Measurements from ENCODE around the gene HDLBP. TPM values are rescaled to one million over a fixed set of nuclear protein-coding genes. Genes with fewer than 3 reads are reported as not detected.

Gene HDLBP, protein sequence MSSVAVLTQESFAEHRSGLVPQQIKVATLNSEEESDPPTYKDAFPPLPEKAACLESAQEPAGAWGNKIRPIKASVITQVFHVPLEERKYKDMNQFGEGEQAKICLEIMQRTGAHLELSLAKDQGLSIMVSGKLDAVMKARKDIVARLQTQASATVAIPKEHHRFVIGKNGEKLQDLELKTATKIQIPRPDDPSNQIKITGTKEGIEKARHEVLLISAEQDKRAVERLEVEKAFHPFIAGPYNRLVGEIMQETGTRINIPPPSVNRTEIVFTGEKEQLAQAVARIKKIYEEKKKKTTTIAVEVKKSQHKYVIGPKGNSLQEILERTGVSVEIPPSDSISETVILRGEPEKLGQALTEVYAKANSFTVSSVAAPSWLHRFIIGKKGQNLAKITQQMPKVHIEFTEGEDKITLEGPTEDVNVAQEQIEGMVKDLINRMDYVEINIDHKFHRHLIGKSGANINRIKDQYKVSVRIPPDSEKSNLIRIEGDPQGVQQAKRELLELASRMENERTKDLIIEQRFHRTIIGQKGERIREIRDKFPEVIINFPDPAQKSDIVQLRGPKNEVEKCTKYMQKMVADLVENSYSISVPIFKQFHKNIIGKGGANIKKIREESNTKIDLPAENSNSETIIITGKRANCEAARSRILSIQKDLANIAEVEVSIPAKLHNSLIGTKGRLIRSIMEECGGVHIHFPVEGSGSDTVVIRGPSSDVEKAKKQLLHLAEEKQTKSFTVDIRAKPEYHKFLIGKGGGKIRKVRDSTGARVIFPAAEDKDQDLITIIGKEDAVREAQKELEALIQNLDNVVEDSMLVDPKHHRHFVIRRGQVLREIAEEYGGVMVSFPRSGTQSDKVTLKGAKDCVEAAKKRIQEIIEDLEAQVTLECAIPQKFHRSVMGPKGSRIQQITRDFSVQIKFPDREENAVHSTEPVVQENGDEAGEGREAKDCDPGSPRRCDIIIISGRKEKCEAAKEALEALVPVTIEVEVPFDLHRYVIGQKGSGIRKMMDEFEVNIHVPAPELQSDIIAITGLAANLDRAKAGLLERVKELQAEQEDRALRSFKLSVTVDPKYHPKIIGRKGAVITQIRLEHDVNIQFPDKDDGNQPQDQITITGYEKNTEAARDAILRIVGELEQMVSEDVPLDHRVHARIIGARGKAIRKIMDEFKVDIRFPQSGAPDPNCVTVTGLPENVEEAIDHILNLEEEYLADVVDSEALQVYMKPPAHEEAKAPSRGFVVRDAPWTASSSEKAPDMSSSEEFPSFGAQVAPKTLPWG (N-terminal part only)
- total RNA-seq, result 121 TPM

DNA sequence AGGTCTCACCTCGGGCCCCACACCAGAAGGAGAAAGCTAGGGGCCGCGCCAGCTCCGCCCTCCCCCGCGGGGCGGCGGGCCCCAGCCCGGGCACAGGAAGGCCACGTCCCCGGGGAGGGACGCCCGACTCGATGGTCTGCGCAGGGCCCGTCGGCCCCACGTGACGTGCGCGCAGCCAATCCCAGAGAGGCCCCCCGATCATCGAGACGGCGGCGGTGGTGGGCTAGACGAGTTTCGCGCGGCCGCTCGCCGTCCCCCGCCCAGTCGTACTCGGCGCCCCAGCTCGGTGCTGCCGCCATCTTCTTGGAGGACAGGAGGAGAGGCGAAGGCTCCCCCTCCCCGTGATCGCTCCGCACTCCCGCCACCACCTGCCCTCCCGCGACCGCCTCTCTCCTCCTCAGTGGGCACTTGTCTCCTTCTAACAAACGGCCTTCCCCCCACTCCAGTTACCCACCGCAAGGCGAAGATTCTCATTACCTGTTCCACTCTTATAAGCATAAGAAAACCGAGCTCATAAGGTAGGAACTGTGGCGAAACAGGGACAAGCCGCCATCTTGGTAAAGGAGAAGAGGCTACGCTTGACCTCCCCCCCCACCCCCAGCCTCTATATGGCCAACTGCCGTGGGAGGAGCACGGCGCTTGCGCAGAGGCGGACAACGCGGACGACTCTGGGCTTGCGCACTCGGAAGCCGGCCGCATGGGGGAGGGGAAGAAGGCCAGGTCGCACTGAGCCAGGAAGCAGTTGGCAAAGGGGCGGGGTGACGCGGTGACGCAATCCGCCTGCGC, at the start of gene HDLBP:
TSS of gene HDLBP (minus strand) at position 580 of the 786 bp plus-strand sequence. CDS start 48,803 bp downstream, outside the sequence.
- Histone ChIP-seq H3K4me3 (ENCODE audit: low read length) (peak within 1 kb of the TSS; percentile 81), H3K27me3 (ENCODE audit: insufficient read depth, low read length) (no peaks in the 10 kb centered on the region), H3K9me3 (ENCODE audit: low read depth, low read length) (no peaks in the 10 kb centered on the region), H3K4me1 (ENCODE audit: insufficient read depth, low read length) (peaks cover 58% of the 10 kb centered on the region)

DNA sequence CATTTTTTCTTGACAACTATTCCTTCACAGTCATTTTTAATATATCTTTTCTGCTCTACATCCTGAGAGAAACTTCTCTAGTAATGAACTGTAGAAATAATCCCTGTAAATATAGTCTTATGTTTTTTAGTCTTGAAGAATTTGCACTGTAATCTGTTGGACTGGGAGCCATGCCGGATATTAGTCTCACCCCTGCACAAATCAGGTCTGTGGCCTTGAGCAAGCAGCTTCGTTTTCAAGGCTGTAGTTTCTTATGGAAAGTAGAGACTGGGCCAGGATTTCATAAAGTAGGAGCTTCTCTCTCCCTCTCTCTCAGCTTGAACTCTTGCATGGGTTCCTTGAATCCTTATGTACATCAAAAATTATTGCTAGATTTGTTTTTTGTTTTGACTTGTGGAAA, 49.3 kb upstream of the HDLBP start:
- H3K27me3 ChIP-seq (ENCODE audit: insufficient read depth, low read length), result no peaks in the 10 kb centered on the region
- no peak overlapping the region for H3K4me3 ChIP-seq (ENCODE audit: low read length)
- peaks cover 6% of the 10 kb centered on the region for H3K4me1 ChIP-seq (ENCODE audit: insufficient read depth, low read length)
- H3K9me3 ChIP-seq (ENCODE audit: low read depth, low read length), result no peaks in the 10 kb centered on the region

DNA sequence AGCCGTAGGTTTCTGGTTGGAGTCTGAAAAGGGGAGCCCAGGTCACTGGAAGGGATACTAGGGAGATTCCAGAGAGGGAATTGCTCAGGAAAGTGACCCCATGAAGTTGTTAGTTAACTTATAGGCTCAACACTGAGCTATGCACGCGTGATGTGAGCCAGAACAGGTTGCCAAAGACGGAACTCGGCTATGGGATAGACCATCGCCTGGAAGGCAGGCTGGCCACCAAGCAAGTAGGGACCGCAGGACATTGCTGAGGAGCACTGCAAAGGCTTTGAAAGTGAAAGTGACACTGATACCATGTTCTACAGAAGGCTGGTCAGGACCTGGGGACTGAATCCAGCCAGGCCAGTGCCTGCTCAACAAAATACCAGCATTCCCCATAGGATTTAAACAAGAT, 48.0 kb upstream of the HDLBP start:
- H3K27me3 ChIP-seq (ENCODE audit: insufficient read depth, low read length), result no peaks in the 10 kb centered on the region
- no peak overlapping the region for H3K4me3 ChIP-seq (ENCODE audit: low read length)

DNA sequence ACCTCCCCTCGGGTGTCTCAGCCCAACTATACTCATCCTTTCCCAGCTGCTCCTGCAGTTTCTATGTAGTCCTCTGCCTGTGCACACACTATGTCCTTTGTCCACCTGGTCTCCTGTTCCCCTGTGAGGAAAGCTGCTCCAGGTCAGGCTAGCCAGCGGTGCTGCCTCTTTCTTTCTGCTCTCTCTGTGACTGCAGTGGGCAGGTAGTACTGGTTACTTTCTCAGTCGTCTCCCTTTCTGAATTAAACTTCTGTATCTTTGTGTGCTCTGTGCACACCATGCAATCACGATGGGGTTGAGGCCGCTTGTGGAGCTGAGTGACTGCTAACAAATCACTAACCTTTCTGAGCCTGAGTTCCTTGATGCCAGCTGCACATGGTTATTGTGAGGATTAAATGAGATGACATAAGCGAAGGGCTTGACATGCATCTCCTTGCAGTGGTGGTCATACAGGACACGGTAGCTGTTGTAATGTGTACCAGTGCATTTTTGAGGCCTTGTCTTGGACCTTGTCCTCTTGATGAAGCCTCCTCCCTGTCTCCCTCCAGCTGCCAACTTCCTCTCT, 44.1 kb upstream of the HDLBP start:
- Histone ChIP-seq H3K4me3 (ENCODE audit: low read length) (no peak overlapping the region), H3K9me3 (ENCODE audit: low read depth, low read length) (no peaks in the 10 kb centered on the region), H3K27me3 (ENCODE audit: insufficient read depth, low read length) (no peaks in the 10 kb centered on the region), H3K4me1 (ENCODE audit: insufficient read depth, low read length) (peaks cover 30% of the 10 kb centered on the region)

More for the DNA sequence above, 48.0 kb upstream of the HDLBP start:
- peaks cover 10% of the 10 kb centered on the region for H3K4me1 ChIP-seq (ENCODE audit: insufficient read depth, low read length)
- no peaks in the 10 kb centered on the region for H3K9me3 ChIP-seq (ENCODE audit: low read depth, low read length)

DNA sequence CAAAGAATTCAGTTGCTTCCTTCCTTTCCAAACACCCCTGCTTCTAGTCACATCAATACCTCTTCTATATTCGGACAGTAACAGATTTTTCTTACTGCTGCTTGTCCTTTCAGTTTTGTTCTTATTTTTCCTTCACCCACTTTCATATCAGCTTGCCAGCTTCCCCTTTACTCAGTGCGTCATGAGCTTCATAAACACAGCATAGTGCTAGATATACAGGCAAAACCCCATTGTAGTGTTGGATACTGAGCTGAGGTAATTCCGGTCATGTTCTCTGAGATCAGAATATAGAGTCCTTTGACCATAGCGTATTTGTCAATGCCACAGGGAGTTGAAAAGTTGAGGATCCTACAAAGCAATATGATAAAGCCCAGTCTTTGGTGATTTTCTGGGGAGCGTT, 43.0 kb upstream of the HDLBP start:
- peaks cover 30% of the 10 kb centered on the region for H3K4me1 ChIP-seq (ENCODE audit: insufficient read depth, low read length)
- no peaks in the 10 kb centered on the region for H3K27me3 ChIP-seq (ENCODE audit: insufficient read depth, low read length)
- H3K9me3 ChIP-seq (ENCODE audit: low read depth, low read length), result no peaks in the 10 kb centered on the region
- no peak overlapping the region for H3K4me3 ChIP-seq (ENCODE audit: low read length)

DNA sequence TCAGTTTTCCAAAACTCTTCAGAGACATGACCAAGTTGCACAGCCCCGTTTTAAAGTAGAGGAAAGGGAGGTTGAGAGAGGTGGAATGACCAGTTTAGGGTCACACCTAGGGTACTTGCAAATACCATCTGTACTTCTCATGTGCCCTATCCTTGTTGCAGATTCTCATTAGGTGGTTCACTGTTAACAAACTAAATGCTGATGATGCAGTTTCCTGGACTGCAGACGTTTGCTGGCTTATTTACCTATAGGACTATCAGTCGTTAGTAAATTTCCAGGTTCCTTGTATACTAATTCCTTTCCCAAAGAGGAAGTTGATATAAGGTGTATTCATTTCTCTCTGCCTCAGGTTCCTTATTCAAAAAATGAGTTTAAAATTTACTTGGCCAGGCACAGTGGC, 42.1 kb upstream of the HDLBP start:
- Histone ChIP-seq H3K4me1 (ENCODE audit: insufficient read depth, low read length) (peaks cover 30% of the 10 kb centered on the region), H3K4me3 (ENCODE audit: low read length) (no peak overlapping the region), H3K27me3 (ENCODE audit: insufficient read depth, low read length) (no peaks in the 10 kb centered on the region), H3K9me3 (ENCODE audit: low read depth, low read length) (no peaks in the 10 kb centered on the region)

DNA sequence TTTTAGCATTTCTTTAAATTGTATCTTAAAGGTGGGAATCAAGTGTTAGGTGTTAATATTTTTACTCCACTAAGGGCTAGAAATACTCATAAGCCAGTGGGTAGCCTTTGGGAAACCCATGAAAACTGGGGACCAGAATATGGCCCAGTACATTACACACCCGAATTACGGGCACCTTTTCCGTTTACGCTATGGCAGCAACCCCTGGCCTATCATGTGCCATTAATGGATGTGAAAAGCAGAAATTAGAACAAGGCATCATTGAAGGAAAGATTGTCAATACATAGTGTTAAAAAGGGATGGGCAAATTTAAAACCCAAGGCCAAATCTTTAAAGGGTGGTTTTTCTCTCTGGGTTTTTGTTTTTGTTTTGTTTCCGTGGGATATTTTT, 41.4 kb upstream of the HDLBP start:
- peaks cover 30% of the 10 kb centered on the region for H3K4me1 ChIP-seq (ENCODE audit: insufficient read depth, low read length)
- no peaks in the 10 kb centered on the region for H3K9me3 ChIP-seq (ENCODE audit: low read depth, low read length)
- peak overlapping the region; percentile 48 for H3K4me3 ChIP-seq (ENCODE audit: low read length)
- no peaks in the 10 kb centered on the region for H3K27me3 ChIP-seq (ENCODE audit: insufficient read depth, low read length)

DNA sequence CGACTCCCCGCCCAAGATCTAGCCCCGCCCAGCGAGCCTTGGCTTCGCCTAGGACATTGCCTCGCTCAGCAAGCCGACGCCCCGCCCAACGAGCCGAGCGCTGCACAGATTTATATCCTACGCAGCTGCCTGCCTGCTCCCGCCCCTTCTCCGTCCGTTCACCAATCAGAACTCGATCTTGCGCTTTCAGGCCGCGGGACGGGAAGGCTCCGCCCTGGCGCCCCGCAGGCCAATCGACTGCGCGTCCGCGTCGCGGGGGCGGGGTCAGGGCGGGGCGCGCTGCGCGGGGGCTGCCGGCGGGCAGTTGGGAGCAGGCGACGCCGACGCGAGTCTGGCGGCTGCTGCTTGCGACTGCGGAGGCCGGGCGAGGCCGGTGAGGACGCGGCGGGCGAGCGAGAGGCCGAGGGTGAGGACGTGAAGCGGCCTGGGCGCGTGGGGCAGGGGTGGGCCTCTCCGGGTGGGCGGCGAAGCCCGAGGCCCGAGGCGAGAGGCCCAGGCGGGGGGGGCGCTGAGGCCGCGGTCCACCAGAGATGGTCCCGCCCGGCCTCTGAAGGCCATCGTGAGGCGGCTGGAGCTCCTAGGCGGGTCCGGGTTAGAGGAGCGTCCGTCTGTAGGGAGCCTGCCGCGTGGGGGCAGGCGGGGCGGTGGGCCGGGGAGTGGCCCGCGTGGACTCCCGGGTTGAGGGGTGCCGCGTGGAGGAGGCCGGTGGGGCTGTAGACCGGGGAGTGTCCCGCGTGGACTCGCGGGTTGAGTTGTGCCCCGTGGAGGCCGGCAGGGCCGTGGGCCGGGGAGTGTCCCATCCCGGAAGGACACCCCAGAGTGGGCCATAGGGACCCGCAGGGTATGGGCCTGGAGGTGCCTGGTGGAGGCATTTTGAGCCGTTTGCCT, 40.8 kb upstream of the HDLBP start, which contains the start of gene FARP2:
TSS of gene FARP2 (plus strand) at position 303 of the 888 bp plus-strand sequence. CDS start 16,823 bp downstream, outside the sequence.
- Histone ChIP-seq H3K4me1 (ENCODE audit: insufficient read depth, low read length) (peaks cover 30% of the 10 kb centered on the region), H3K4me3 (ENCODE audit: low read length) (peak within 1 kb of the TSS; percentile 48), H3K27me3 (ENCODE audit: insufficient read depth, low read length) (no peaks in the 10 kb centered on the region), H3K9me3 (ENCODE audit: low read depth, low read length) (no peaks in the 10 kb centered on the region)

DNA sequence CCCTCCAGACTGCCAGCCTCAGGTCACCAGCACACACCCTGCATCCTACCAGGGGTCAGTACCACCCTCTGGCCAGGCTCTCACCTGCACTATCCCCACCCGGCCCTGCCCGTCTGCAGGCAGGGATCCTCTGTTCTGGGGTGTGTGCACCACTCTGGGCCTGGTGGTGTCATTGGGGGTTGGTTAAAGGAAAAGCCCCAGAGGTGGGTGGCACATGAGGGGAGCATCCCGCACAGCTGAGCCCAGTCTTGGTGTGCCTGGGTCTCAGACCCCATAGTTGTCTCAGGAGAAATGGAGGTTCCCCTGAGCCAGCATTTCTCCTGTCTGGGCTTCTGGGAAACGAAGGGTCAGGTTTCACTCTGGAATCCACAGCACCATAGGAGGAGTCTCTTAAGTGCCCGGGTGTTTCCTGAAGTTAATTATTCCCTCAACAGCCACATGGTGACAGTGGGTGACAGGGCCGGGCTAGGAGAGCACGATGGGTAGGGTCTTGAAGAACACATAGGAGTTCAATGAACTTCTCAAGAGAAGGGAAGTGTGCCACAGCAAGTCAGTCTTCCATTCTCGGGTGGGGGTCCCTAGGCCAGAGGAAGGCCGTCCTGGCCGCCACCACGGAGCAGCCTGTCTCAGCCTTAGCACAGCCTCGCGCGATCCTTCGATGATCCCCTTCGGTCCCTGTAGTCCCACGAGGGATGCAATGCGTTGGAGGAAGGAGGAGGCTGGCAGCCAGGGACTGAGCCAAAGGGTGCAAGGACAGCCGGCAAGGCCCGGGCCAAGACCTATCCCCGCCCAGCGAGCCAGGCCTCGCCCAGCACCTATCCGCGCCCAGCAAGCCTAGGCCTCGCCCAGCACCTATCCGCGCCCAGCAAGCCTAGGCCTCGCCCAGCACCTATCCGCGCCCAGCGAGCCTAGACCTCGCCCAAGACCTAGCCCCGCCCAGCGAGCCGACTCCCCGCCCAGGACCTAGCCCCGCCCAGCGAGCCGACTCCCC, 39.5 kb upstream of the HDLBP start:
- Histone ChIP-seq H3K27me3 (ENCODE audit: insufficient read depth, low read length) (no peaks in the 10 kb centered on the region), H3K4me1 (ENCODE audit: insufficient read depth, low read length) (peaks cover 30% of the 10 kb centered on the region), H3K4me3 (ENCODE audit: low read length) (no peak overlapping the region), H3K9me3 (ENCODE audit: low read depth, low read length) (no peaks in the 10 kb centered on the region)

DNA sequence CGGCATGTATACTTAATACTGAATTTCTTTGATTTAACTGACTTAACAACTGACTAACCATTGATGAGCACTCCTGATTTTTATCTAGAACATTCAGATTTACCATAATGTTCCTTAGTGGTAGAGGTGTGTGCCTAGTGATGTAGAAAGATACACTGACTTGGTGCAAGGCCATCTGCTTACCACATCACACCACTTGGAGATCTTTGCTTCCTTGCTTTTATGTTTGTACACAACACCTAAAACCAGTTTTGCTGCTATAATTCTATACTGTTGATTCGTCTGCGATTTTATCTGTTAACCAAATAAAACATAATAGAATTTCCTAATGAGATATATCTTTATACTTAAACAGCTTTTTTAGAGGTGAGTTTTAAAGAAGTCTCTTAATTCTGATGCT, 36.8 kb upstream of the HDLBP start:
- Histone ChIP-seq H3K9me3 (ENCODE audit: low read depth, low read length) (no peaks in the 10 kb centered on the region), H3K27me3 (ENCODE audit: insufficient read depth, low read length) (no peaks in the 10 kb centered on the region), H3K4me1 (ENCODE audit: insufficient read depth, low read length) (peaks cover 13% of the 10 kb centered on the region), H3K4me3 (ENCODE audit: low read length) (no peak overlapping the region)

DNA sequence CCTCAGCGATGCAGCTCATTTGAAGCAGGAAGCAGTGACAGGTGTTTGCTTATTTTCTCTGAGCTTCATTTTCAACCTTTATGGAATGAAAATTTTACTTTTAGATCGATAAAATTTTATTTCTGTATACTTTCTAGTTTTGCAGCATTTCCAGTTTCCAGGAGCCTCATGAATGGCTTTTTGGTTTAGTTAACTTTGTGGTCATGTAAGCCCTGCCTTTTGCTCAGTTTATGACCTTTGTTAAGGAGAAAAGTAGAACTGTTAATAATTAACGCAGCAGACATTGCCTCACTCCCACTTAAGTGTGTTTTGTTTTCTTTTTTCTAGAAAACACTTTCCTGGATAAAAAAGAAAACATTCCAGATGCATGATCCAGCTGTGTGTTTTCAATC, 36.2 kb upstream of the HDLBP start:
- Histone ChIP-seq H3K4me1 (ENCODE audit: insufficient read depth, low read length) (peaks cover 7% of the 10 kb centered on the region), H3K4me3 (ENCODE audit: low read length) (no peak overlapping the region), H3K27me3 (ENCODE audit: insufficient read depth, low read length) (no peaks in the 10 kb centered on the region), H3K9me3 (ENCODE audit: low read depth, low read length) (no peaks in the 10 kb centered on the region)

DNA sequence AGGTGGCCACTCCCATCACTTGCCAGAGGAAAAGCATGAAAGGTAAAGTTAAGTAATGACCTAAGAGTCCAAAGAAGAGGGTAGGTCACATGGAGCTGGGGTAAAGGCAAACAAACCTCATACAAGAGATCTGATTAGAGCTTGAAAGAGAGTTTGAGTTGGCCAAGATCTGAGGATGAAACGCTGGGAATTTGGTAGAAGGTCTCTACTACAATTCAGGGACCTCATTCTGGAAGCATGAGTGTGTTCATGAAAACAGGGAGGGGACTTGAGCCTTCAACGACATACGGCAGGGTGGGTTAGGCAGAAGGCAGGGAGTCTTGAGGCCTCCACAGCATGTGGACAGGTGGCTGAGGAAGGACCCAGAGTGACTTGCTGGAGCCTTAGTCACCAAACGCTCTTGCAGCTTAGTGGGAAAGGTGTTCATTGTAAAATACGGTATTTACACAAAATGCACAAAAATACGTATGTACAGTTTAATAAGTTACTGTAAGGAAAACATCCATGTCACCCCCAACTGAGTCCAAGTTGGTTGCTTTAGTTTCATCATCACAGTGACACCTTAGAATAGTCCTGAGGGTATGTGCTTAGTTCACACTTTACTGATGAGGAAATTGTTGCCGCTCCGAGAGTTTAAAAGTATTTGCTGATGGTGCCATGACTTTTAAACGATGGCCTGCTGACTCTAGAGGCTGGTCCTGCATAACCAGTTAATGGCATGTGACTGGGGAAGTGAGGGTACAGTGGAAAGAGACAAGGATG, 35.6 kb upstream of the HDLBP start:
- no peak overlapping the region for H3K4me3 ChIP-seq (ENCODE audit: low read length)
- no peaks in the 10 kb centered on the region for H3K9me3 ChIP-seq (ENCODE audit: low read depth, low read length)
- H3K27me3 ChIP-seq (ENCODE audit: insufficient read depth, low read length), result no peaks in the 10 kb centered on the region
- H3K4me1 ChIP-seq (ENCODE audit: insufficient read depth, low read length), result peaks cover 4% of the 10 kb centered on the region
